ENCODE measurements around the gene ENTPD2.

- TF ChIP-seq POLR2A (IDR thresholded peaks at IDR 0.05) (no peak), CTCF (IDR thresholded peaks at IDR 0.05) (no peak)
Observed at GRCh38 chr9:137080260-137081122, 26.6 kb upstream of the ENTPD2 start.

All from upper lobe of left lung (tissue), 4 donors.